Stimulated activated CD4-positive, alpha-beta T cell treated with anti-CD3 and anti-CD28 coated beads, Interleukin-4, amount 100 ng/mL, for 1 hour (primary cell): ENCODE measurements around the gene RPL39L.
A peak's percentile ranks its signal among the peaks of the same experiment; 100 is the strongest.
"Not testable (repeated sequence)": the region's sequence is repeated elsewhere in the genome, so short reads cannot be mapped to it uniquely, and the experiment has no call there.

Experiments used
- DNase-seq: peaks from one replicate; pipeline ENCODE4 v3.0.0-alpha.2; 2020

The RPL39L gene

DNA sequence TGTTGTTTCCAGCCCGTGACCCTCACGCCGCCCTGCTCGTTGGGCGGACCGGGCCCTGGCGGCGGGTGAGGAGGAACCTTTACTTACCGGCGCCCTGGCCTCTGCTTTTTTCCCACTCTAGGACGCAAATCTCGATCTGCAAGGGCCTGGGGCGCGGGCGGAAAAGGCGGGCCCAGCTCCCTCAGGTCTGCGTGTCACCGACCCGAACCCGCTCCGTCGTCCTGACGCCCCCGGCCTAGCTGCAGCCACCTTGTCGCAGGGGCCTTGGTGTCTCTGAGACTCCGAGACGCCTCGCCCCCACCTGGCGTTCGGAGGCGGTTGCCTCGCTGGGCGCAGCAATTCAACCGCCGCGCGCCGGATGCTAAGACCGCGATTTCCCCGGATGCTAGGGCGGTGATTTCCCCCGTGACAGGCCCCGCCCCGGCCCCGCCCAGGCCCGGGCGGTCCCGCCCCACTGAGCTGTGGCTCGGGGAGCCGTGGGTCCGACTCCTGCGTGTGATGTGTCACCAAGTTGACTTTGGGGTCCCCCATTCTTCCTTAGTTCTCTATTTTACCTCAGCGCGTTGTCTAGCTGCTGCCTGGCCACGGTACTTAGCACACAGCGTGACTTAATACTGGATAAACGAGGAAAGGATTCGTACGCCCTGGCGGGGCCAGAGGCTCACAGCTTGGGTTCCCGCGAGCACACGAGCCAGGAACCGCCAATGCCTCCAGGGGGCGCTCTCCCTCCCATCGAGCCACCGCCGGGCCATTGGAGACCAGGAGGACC, at the start of gene RPL39L:
RPL39L (minus strand) TSS at position 371 of the 769 bp plus-strand sequence. CDS start 18,196 bp downstream, outside the sequence.
- DNase-seq: peak; percentile 91

DNA sequence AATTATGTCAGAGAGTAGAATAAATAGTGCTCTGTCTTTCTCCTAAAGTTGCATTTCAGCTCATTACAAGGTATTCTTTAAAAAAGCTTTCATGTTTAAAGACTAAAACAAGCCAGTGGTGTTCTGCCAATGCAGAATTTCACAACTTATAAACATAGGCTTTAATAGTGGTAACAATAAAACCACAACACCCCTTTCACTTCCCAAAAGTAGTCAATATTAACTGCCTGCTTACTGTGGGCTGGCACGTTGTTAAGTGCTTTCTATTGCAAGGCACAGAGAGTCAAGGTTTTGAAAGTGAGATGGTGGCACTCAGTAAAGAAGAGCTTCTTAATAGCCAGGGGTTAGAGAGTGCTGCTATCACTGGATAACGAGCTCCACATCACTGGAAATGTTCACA, 49.6 kb upstream of the RPL39L start:
- DNase-seq: no peak

DNA sequence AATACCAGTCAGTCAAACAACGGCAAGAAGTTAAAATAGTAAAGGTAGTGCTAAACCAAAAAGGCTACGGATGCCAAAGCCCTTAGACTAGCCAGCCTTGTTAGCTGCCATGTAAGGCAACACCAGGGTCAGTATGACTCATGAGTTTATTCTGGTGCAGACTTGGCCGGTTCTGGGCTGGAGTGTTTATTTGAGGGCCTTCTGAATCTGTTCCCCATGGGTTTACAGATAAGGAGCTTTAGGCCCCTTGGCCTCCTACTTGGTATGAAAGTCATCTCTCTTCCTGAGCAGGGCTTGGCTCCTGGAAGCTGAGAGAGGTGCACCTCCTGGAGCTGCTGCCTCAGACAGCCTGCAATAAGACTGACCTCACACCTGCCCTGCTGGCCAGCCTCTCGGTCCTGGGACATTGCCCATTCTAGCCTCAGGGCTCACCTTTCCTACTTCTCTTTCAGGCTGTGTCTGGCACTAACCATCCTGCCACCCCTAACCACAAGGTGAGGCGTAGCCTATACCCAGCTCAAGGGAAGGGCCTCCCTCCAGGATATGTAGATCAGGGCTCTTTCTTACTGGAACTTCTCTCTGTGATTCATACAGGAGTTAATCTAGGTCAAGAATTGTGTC, 47.6 kb upstream of the RPL39L start:
- no peak for DNase-seq

DNA sequence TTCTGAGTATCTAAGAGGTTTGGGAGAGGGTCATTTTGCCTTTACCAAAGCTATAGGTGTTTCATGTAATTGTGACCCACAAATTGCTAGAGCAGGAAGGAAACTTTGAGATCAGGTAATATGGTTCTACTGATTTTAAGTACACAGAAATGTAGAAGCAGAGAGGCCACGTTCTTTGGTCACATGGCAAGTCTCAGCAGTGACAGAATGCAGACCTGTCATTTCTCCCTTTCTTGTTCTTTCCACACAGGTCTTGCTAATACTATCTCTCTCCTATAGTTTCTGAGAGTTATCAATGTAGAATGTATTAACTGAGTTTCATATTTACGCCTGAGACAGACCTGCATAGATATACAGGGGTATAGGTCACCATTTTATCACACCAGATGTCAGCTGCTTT, 47.1 kb upstream of the RPL39L start:
- no peak for DNase-seq

DNA sequence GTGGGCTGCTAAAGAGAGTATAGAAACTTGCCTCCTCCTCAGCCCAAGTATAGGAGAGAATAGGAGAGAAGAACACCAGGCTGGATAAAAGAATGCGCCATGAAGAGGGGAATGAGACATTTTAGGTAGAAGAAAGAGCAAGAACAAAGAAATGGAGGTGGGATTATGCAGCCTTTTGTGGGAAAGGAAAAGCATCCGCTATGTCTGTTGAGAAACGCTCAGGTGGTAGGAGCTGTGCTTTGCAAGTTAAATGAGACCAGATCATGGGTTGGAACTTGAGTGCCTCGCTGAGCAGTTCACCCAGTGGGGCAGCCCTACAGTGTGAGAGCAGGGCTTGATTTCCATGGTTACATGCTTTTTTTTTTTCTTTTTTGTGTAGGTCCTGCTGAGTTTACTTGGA, 46.5 kb upstream of the RPL39L start:
- DNase-seq: no peak

DNA sequence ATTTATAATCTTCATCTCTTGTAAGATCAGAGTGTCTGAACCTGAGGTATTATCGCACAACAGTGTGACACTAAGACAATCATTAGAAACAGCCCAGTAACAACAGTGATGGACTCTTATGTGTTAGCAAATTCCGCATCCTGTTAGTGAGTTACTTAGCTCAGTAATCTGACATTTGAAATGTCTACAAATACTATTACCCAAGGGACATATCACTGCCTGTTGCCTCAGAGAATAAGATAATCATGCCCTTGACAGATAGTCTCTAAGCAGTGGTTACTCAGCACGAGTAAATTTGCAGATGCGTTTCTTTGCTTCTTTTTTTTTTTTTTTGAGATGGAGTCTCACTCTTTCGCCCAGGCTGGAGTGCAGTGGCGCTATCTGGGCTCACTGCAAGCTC, 44.6 kb upstream of the RPL39L start:
- no peak for DNase-seq

DNA sequence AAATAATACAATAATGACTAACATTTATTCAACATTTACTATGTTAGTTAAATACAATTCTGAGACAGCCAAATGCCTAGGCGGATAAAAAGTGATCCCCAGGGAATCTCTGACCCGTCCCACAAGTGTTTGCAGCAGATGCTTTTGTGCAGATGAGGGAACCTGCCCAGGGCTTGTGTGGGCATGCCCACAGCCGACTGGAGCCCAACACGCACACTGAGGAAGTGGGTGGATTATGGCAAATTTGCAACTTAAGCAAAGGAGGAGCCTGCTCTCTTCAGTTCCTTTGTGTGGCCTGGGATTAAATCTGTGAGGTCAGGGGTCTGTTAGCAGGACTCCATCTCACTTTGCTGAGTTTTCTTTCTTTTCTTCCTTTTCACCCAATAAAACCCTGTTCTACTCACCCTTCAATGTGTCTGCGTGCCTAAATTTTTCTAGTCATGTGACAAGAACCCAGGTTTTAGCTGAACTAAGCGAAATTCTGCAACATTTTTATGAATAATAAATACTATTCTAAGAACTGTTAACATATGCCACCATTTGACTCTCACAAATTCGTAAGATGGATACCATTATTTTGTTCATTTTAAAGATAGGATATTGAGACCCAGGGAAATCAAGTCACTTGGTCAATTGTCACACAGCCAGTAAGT, 44.0 kb upstream of the RPL39L start:
- no peak for DNase-seq

DNA sequence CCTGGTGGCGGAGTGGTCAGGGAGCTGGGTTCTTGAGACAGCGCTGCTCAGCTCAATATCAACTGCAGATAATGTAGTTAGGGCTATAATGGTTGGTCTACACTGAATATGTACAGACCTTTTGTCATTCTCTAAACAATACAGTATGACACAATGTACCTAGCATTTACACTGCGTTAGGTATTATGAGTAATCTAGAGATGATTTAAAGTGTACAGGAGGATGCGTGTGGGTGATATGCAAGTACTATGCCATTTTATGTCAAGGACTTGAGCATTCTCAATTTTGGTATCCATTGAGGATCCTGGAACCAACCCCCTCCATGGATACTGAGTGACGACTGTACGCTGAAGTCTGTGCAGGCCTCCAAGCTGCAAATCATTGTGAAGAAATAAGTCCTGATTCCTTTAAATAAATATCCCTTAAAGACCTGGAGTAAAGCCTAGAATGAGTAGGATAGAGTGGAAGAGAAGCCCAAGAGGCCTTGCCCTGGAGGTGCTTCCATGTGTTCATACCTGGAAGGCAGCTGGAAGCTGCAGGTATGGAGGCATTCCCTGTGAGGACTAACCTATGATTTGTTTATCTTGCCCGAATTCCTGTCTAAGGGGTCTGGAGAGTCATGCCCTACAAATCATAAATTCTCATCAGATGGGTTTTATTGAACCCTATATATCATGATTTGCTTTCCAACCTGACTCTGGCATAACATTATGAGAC, 42.3 kb upstream of the RPL39L start:
- no peak for DNase-seq

DNA sequence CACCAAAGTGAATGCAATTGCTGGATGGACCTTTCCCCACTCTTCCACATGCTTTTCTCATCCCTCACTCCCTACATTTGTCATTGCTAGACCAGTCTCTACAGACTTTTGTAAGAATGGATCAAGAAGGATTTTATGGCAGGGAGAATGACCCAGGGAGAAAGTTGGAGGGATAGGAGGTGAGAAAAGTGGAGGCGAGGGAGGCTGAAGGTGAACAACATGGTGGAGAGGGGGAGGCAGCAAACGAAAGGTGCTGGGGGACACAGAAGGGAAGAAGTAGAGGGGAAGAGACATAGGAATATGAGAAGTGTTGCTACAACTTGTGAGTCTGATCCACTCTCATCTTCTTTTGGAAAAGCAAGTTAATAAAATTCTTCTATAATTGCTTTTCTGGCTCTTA, 33.6 kb upstream of the RPL39L start:
- no peak for DNase-seq

DNA sequence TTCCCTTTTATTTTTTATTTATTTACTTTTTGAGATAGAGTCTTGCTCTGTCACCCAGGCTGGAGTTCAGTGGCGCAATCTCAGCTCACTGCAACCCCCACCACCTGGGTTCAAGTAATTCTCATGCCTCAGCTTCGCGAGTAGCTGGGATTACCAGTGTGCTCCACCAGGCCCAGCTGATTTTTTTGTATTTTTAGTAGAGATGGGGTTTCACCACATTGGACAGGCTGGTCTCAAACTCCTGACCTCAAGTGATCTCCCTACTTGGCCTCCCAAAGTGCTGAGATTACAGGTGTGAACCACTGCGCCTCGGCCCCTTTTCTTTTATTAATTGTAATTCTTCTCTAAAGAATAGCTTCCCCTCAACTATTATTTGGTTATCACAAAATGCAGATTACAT, 31.6 kb upstream of the RPL39L start:
- DNase-seq: not testable (repeated sequence)

DNA sequence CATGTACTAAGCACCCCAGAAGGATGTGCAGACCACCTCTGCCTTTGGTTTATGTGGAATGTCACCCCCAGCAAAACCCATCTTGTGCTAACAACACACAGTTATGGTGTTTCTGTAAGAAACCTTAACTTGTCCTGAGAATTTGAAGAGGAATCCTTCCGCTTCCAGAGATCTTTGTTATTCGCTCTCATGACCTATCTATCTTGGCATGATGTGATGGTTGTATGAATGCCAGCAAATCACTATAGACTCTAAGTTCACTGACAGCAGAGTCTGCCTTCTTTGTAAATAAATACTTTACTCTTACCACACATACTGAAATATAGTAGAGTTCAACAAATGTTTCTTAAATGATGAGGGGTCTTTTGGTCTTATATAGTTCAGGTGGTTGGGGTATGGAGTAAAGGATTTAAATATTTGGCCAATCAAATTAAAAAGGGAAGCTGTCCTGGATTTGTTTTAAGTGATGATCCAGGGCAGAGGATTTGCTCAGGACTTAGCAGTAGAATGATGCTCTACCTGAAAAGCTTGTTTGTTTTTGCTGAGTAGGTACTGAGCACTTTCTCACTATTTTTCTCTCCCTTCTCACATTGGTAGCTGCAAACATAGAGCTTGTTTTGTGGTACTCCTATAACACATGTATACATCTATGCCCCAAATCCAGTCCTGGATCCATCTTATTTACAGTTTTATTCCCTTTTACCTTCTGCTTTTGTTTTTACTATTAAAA, 30.1 kb upstream of the RPL39L start:
- DNase-seq: no peak

DNA sequence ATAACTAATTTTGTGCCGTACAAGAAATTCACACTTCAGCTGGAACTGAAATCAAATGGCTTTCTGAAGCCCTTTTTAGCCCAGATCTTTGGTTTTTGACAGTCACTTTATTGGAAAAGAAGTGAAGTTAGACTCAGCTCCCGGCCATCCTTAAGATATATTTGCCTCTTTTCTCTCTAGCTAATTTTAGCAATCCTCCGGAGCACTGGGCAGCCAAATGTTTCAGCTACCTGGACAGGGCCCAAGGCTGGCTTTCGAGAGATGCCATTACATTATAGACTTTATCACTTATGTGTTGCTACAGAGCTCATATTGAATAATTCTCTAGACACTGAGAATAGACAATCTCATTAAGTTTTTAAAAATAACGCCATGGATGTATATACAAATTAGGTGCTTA, 28.5 kb upstream of the RPL39L start:
- no peak for DNase-seq

DNA sequence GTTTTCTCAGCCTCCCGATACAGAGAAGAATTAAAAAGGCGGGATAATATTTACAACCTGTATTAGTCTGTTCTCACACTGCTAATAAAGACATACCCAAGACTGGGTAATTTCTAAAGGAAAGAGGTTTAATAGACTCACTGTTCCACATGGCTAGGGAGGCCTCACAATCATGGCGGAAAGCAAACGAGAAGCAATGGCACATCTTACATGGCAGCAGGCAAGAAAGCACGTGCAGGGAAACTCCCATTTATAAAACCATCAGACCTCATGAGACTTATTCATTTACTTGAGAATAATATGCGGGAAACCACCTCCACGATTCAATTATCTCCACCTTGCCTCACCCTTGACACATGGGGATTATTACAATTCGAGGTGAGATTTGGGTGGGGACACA, 27.5 kb upstream of the RPL39L start:
- no peak for DNase-seq

DNA sequence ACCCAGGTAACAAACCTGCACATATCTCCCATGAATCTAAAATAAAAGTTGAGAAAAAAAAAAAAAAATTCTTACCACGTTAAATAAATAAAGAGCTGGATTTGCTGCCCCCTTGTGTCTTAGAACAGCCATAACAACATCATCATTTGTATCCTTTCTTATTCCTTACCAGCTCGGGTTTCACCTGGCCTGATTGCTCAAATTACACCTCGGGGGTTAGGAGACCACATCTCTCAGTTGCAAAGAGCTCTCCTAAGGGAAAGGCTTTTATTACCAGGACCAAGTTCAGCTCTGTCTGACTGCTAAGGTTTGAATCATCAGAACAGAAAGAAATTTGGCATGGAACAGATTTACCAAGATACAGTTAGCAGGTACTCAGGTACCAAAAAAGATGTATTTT, 25.8 kb upstream of the RPL39L start:
- no peak for DNase-seq

DNA sequence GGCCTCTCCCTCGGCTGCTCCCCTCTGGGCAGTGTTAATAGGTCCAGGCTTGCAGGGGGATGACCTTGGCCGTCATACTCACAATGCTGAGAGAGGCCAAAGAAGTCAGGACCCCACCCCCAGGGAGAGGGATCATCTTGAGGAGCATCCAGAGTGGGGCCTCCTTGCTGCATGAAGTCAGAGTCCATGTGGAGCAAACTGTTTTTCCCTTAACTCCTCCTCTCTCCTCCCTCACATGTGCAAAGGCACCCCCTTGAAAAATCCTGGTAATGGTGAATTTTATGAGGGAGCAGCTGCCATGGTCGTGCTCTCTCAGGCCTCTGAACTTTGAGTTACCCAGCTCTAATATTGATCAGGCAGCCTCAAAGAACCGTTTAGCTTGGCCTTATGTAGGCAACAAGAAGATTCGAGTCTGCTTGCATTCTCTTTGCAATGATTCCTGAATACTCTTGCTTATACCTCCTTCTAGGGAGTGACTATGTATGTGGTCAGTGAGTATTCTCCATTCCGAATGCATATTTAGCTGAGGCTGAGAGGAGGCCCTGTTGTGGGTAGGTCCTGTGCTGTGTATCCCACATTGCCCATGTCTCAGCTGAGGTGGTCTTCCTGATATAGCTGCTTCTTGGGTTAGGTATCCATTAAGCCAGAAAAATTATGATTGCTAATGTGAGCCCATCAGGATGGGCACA, 23.1 kb upstream of the RPL39L start:
- DNase-seq: no peak

DNA sequence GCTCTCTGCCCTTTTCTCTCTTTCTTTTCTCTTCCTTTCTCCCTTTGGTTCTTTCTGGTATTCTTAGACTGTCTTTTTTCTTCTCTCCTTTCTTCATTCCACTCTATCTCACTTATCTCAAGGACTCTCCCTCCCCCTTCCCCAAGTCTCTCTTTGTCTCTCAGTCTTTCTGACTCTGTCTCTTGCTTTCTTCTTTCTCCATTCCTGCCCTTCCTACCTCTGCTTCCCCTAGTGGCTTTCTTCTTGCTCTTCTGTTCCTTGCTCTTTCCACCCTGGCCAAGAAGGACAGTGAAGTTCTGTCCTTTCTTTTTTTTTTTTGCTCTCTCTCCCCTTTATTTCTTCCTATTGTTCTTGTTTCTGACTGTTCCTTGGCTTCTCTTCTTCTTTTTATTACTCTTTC, 22.3 kb upstream of the RPL39L start:
- no peak for DNase-seq

DNA sequence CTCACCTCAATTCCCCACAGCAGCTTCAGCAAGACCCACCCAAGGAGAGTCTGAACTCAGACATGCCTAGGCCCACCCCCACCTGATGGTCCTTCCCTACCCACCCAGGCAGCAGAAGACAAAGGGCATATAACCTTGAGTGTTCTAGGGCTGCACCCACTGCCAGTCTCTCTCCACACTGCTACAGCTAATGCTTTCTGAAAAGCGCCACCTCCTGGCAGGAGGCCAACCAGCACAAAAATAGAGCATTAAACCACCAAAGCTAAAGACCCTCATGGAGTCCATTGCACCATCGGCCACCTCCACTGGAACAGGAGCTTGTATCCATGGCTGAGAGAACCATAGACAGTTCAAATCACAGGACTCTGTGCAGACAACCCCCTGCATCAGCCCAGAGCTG, 11.3 kb upstream of the RPL39L start:
- peak; percentile 69 for DNase-seq

DNA sequence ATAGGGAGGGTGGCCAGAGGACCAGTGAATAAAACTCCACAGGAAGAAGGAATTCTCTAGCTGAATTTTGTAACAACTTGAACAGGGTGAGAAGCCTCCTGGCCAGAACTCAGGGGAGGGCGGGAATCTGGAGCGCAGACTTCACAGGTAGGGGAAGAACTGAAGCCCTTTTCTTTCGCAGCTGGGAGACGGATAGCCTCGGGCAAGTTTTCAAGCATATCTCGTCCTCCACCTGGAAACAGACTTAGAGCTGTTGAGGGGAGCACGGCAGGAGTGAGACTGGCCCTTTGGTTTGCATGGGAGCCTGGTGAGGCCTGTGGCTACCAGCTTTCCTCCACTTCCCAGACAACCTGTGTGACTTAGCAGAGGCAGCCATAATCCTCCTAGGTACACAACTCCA, 10.9 kb upstream of the RPL39L start:
- DNase-seq: no peak

DNA sequence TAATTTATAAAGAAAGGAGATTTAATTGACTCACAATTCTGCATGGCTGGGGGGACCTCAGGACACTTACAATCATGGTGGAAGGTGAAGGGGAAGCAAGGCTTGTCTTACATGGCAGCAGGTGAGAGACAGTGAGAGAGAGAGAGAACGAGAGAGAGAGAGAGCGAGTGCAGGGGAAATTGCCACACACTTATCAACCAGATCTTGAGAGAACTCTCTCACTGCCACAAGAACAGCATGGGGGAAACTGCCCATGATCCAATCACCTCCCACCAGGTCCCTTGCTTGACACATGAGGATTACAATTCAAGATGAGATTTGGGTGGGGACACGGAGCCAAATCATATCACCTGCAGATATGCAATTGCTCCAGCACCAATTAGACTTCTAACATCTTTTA, 7.1 kb upstream of the RPL39L start:
- no peak for DNase-seq

DNA sequence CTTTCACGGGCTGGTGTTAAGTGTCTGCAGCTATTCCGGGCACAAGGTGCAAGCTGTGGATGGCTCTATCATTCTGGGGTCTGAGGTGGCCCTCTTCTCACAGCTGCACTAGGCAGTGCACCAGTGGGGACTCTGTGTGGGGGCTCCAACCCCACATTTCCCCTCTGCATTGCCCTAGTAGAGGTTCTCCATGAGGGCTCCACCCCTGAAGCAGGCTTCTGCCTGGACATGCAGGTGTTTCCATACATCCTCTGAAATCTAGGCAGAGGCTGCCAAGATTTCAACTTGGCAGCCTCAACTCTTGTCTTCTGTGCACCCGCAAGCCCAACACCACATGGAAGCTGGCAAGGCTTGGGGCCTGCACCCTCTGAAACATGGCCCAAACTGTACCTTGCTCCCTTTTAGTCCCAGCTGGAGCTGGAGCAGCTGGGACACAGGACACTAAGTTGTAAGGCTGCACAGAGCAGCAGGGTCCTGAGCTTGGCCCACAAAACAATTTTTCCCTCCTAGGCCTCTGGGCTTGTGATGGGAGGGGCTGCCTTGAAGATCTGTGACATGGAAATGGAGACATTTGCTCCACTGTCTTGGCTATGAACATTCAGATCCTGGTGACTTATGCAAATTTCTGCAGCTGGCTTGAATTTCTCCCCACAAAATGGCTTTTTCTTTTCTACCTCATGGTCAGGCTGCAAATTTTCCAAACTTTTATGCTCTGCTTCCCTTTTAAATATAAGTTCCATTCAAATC, 6.0 kb upstream of the RPL39L start:
- no peak for DNase-seq

DNA sequence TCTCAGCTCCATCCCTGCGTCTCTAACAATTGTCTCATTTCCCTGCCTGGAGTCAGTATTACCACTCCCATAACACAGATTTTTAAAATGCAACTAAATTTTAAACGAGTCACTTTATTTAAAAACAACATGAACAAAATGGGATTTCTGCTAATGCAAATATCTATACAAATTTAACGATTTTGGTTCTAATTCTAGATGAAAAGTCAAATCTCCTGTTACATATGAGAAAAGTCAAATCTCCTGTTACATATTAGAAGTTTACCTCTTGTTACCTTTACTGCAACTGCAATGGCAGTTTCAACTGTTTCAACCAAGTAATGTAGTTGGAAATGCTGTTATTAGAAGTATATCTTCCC, 578 bp upstream of the RPL39L start:
- DNase-seq: no peak

DNA sequence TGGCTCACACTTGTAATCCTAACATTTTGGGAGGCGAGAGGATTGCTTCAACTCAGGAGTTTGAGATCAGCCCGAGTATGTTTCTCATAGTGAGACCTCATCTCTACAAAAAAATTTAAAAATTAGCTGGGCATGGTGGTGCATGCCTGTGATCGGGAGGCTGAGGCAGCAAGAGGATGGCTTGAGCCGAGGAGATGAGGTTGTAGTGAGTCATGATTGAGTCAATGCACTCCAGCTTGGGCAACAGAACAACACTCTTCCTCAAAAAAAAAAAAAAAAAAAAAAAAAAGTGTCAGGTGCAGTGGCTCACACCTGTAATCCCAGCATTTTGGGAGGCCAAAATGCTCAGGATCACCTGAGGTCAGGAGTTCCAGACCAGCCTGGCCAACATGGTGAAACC, 2.4 kb downstream of the RPL39L start:
- DNase-seq: no peak
